HG03060 (cell line): ENCODE data around the gene CCNL1.
"Not testable (repeated sequence)": the region's sequence is repeated elsewhere in the genome, so short reads cannot be mapped to it uniquely, and the experiment has no call there.

Experiments used
- ATAC-seq: cut with Tn5 transposase; IDR thresholded peaks from one replicate; pipeline ENCODE4 v1.9.1; 2021; ENCODE audit warnings: low read depth, moderate number of reproducible peaks; ENCODE audit not compliant: unreplicated experiment

The CCNL1 gene

GRCh38 chr3:157109267-157110141 lies 50.4 kb downstream of the CCNL1 start:
- ATAC-seq, result no peak

- ATAC-seq, result no peak
Measured at GRCh38 chr3:157107644-157108133, 52.3 kb downstream of the CCNL1 start.

GRCh38 chr3:157107037-157107436 lies 52.9 kb downstream of the CCNL1 start:
- no peak for ATAC-seq

- ATAC-seq, result no peak
Measured at GRCh38 chr3:157104928-157105652, 54.9 kb downstream of the CCNL1 start.

GRCh38 chr3:157104521-157104920 lies 55.4 kb downstream of the CCNL1 start:
- ATAC-seq, result no peak

GRCh38 chr3:157103860-157104259 lies 56.1 kb downstream of the CCNL1 start:
- no peak for ATAC-seq

- ATAC-seq, result peak; percentile 96
Measured at GRCh38 chr3:157103280-157103679, 56.7 kb downstream of the CCNL1 start.

GRCh38 chr3:157102595-157102994 lies 57.4 kb downstream of the CCNL1 start:
- ATAC-seq, result not testable (repeated sequence)

GRCh38 chr3:157102098-157102497 lies 57.8 kb downstream of the CCNL1 start:
- no peak for ATAC-seq

GRCh38 chr3:157101486-157101885 lies 58.5 kb downstream of the CCNL1 start:
- no peak for ATAC-seq

- no peak for ATAC-seq
Measured at GRCh38 chr3:157100608-157101396, 59.1 kb downstream of the CCNL1 start.

- no peak for ATAC-seq
Measured at GRCh38 chr3:157100096-157100477, 59.9 kb downstream of the CCNL1 start.

- no peak for ATAC-seq
Measured at GRCh38 chr3:157099326-157100095, 60.4 kb downstream of the CCNL1 start.

GRCh38 chr3:157098823-157099185 lies 61.1 kb downstream of the CCNL1 start:
- no peak for ATAC-seq

- no peak for ATAC-seq
Measured at GRCh38 chr3:157098121-157098822, 61.7 kb downstream of the CCNL1 start.
